ENCODE measurements around the gene ITPRIP. TPM values are rescaled to one million over a fixed set of nuclear protein-coding genes. Genes with fewer than 3 reads are reported as not detected.

Gene ITPRIP
- polyA plus RNA-seq, 1 of the 3 experiments (the other 2 are of a cell fraction): 22.1 TPM

- Histone ChIP-seq H3K9me2 (no peaks in the 10 kb centered on the region), H4K20me1 (ENCODE audit: insufficient read depth) (no peaks in the 10 kb centered on the region), H3K4me2 (no peak overlapping the region), H3K9ac (no peak overlapping the region), H3K27ac (ENCODE audit: low read depth in 2 of 2, low read length in 1 of 2) (peak overlapping the region; percentile 96 to 98), H3F3A (replicated peaks; ENCODE audit: insufficient read depth) (peaks cover 23% of the 10 kb centered on the region), H2AFZ (ENCODE audit: low read depth) (no peak overlapping the region), H3K79me2 (ENCODE audit: insufficient read depth) (no peaks in the 10 kb centered on the region), H3K9me3 (no peaks in the 10 kb centered on the region), H3K4me1 (ENCODE audit: control insufficient read depth in 1 of 2, insufficient read depth in 2 of 2, low read depth in 1 of 2, low read length in 1 of 2) (peaks cover 22 to 33% of the 10 kb centered on the region in 2 experiments), H3K36me3 (replicated peaks in 1 of 2; ENCODE audit: control insufficient read depth in 1 of 2, insufficient read depth in 2 of 2, low read length in 1 of 2) (no peaks in the 10 kb centered on the region), H3K4me3 (ENCODE audit: low read depth in 2 of 2, low read length in 1 of 2) (no peak overlapping the region; a peak in 1 of 4 replicates), H3K27me3 (ENCODE audit: insufficient read depth) (no peaks in the 10 kb centered on the region)
- peak; percentile 59 for TF ChIP-seq CTCF (IDR thresholded peaks at IDR 0.05)
- no peak for TF ChIP-seq EP300 (IDR thresholded peaks at IDR 0.05; ENCODE audit: borderline replicate concordance in 1 of 2, low read depth in 1 of 2, low read length in 1 of 2)
- WGBS (ENCODE audit: low lambda C conversion rate): 87% methylated on average over 13 of the region's 17 CpGs
- CTCF ChIA-PET: interaction anchor here (0.6 to 3.5 kb wide), 9 partner anchors 8 to 325 kb away, joined by 3 to 46 read pairs (median 7); partner anchors contain the start of genes CFAP58 and ITPRIP
- no peak for DNase-seq
- POLR2A ChIA-PET: no interaction called here
Measured at GRCh38 chr10:104297697-104298660, 40.3 kb downstream of the ITPRIP start.

- no peak overlapping the region for H2AFZ ChIP-seq (ENCODE audit: low read depth)
- CTCF ChIA-PET: interaction anchor here (1.4 to 8.1 kb wide), 5 partner anchors 9 to 57 kb away, joined by 3 to 229 read pairs (median 23); partner anchors contain the start of gene CFAP58
- POLR2A ChIA-PET: no interaction called here
- WGBS (ENCODE audit: low lambda C conversion rate): 88% methylated on average over 9 of the region's 10 CpGs
- H3K4me2 ChIP-seq: no peak overlapping the region
- H3K27ac ChIP-seq (ENCODE audit: low read depth in 2 of 2, low read length in 1 of 2): no peak overlapping the region
- H3K9ac ChIP-seq: no peak overlapping the region
- peaks cover 22 to 33% of the 10 kb centered on the region in 2 experiments for H3K4me1 ChIP-seq (ENCODE audit: control insufficient read depth in 1 of 2, insufficient read depth in 2 of 2, low read depth in 1 of 2, low read length in 1 of 2)
- no peaks in the 10 kb centered on the region for H3K79me2 ChIP-seq (ENCODE audit: insufficient read depth)
- no peaks in the 10 kb centered on the region for H4K20me1 ChIP-seq (ENCODE audit: insufficient read depth)
- no peak for DNase-seq
- no peak overlapping the region for H3K4me3 ChIP-seq (ENCODE audit: low read depth in 2 of 2, low read length in 1 of 2)
- H3K36me3 ChIP-seq (replicated peaks in 1 of 2; ENCODE audit: control insufficient read depth in 1 of 2, insufficient read depth in 2 of 2, low read length in 1 of 2): no peaks in the 10 kb centered on the region
- H3K9me2 ChIP-seq: no peaks in the 10 kb centered on the region
- peaks cover 34% of the 10 kb centered on the region for H3F3A ChIP-seq (replicated peaks; ENCODE audit: insufficient read depth)
- H3K27me3 ChIP-seq (ENCODE audit: insufficient read depth): no peaks in the 10 kb centered on the region
- TF ChIP-seq EP300 (IDR thresholded peaks at IDR 0.05; ENCODE audit: borderline replicate concordance in 1 of 2, low read depth in 1 of 2, low read length in 1 of 2) (no peak), NRF1 (IDR thresholded peaks at IDR 0.05; ENCODE audit: low read depth, low read length) (no peak), RFX5 (IDR thresholded peaks at IDR 0.05; ENCODE audit: low read length) (no peak), EZH2phosphoT487 (IDR thresholded peaks at IDR 0.05; ENCODE audit: borderline replicate concordance, low read depth) (no peak), JUND (IDR thresholded peaks at IDR 0.05) (no peak), SIN3A (IDR thresholded peaks at IDR 0.05; ENCODE audit: borderline replicate concordance, low read depth, low read length) (no peak), MAX (IDR thresholded peaks at IDR 0.05; ENCODE audit: low read depth) (no peak), ELF1 (IDR thresholded peaks at IDR 0.05) (no peak), USF1 (IDR thresholded peaks at IDR 0.05; ENCODE audit: borderline replicate concordance, low read depth) (no peak), YY1 (IDR thresholded peaks at IDR 0.05; ENCODE audit: low read depth) (no peak), MEF2A (IDR thresholded peaks at IDR 0.05; ENCODE audit: borderline replicate concordance, low read depth) (no peak), IRF3 (IDR thresholded peaks at IDR 0.05; ENCODE audit: low read depth, low read length) (no peak), RCOR1 (IDR thresholded peaks at IDR 0.05; ENCODE audit: low read length) (no peak), CTCF (IDR thresholded peaks at IDR 0.05) (no peak), RXRA (IDR thresholded peaks at IDR 0.05; ENCODE audit: borderline replicate concordance, low read depth) (no peak), MXI1 (IDR thresholded peaks at IDR 0.05; ENCODE audit: low read depth, low read length) (no peak)
- H3K9me3 ChIP-seq: no peaks in the 10 kb centered on the region
Measured at GRCh38 chr10:104296687-104297436, 41.4 kb downstream of the ITPRIP start.

All from SK-N-SH (cell line).